ENCODE measurements around the gene KAT6B. TPM values are rescaled to one million over a fixed set of nuclear protein-coding genes. Genes with fewer than 3 reads are reported as not detected.

Gene KAT6B
- total and polyA plus RNA-seq, 2 donors (not counting 1 experiment from before 2014, with no cell fraction given): 3.9 to 37.8 TPM

DNA sequence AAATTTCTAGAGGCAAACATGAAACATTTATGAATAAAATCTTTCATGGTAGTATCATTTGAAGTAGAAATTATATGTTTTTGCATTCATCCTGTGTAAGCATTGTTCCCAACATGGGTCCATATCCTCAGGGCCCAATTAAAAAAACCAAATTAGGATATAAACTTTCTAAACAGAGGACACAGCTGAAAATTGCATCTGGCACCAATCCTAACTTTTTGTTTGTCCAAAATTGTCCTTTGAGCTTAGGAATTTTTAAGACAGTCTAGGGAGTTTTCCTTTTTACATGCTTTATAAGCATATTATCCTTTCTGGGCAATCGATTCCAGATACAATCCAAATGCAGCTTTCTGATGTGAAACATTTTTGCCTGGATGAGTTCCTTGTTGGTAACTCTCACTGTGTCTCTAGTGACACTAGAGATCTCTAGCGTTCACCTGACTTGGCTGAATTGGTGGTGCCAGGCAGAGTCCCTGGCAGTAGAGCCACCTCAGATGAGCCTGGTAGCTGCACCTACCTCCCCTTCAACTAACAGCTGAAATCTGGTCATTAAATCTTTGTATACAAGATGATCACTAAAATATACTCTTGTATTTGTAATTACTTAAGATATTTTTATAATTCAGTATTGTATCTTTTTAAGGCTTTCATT lies 147.5 kb downstream of the KAT6B start:
- Histone ChIP-seq H3K27ac (ENCODE audit: insufficient read depth, low read length) (no peak overlapping the region), H3K4me1 (ENCODE audit: control insufficient read depth, extremely low read depth, insufficient read depth, low read length) (no peaks in the 10 kb centered on the region), H3K9me3 (ENCODE audit: control insufficient read depth, insufficient read depth, low read depth, low read length) (no peaks in the 10 kb centered on the region), H3K79me2 (ENCODE audit: control insufficient read depth, insufficient read depth, low read length) (no peaks in the 10 kb centered on the region), H3K9ac (ENCODE audit: insufficient read depth, low read length) (no peak overlapping the region), H3K4me3 (replicated peaks in 1 of 4; ENCODE audit: control extremely low read depth in 1 of 4, insufficient read depth in 1 of 4, low read depth in 3 of 4, low read length in 4 of 4) (no peak overlapping the region), H3K36me3 (ENCODE audit: control insufficient read depth, insufficient read depth, low read length) (peaks cover 3% of the 10 kb centered on the region), H3K27me3 (ENCODE audit: control insufficient read depth, insufficient read depth, low read length) (no peaks in the 10 kb centered on the region), H2AFZ (ENCODE audit: low read length) (no peak overlapping the region), H4K20me1 (ENCODE audit: control insufficient read depth, extremely low read depth, insufficient read depth, low read length) (peaks cover under 1% of the 10 kb centered on the region), H3K4me2 (ENCODE audit: extremely low read depth, insufficient read depth, low read length) (no peak overlapping the region)
- no peak for DNase-seq (ENCODE audit: low read depth in 2 of 2)
- TF ChIP-seq, protein P1, sequence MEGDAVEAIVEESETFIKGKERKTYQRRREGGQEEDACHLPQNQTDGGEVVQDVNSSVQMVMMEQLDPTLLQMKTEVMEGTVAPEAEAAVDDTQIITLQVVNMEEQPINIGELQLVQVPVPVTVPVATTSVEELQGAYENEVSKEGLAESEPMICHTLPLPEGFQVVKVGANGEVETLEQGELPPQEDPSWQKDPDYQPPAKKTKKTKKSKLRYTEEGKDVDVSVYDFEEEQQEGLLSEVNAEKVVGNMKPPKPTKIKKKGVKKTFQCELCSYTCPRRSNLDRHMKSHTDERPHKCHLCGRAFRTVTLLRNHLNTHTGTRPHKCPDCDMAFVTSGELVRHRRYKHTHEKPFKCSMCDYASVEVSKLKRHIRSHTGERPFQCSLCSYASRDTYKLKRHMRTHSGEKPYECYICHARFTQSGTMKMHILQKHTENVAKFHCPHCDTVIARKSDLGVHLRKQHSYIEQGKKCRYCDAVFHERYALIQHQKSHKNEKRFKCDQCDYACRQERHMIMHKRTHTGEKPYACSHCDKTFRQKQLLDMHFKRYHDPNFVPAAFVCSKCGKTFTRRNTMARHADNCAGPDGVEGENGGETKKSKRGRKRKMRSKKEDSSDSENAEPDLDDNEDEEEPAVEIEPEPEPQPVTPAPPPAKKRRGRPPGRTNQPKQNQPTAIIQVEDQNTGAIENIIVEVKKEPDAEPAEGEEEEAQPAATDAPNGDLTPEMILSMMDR (conservative IDR thresholded peaks at IDR 0.05 in 1 of 2, IDR thresholded peaks at IDR 0.05 in 1 of 2; ENCODE audit: low read depth in 1 of 2, low read length in 2 of 2): no peak
- no peak for TF ChIP-seq EZH2 (IDR thresholded peaks at IDR 0.05; ENCODE audit: low read length, missing control alignments)

DNA sequence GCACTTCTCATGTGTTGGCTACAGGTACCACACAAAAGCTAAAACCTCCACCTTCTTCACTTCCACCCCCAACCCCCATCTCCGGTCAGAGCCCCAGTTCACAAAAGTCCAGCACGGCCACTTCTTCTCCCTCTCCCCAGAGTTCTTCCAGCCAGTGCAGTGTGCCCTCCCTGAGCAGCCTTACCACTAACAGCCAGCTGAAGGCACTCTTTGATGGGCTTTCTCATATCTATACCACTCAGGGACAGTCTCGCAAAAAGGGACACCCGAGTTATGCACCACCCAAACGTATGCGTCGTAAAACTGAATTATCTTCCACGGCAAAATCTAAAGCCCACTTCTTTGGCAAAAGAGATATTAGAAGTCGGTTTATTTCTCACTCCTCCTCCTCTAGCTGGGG lies 149.4 kb downstream of the KAT6B start:
- Histone ChIP-seq H3K4me2 (ENCODE audit: extremely low read depth, insufficient read depth, low read length) (no peak overlapping the region), H4K20me1 (ENCODE audit: control insufficient read depth, extremely low read depth, insufficient read depth, low read length) (no peaks in the 10 kb centered on the region), H3K4me3 (replicated peaks in 1 of 4; ENCODE audit: control extremely low read depth in 1 of 4, insufficient read depth in 1 of 4, low read depth in 3 of 4, low read length in 4 of 4) (no peak overlapping the region), H3K36me3 (ENCODE audit: control insufficient read depth, insufficient read depth, low read length) (peaks cover 5% of the 10 kb centered on the region), H3K79me2 (ENCODE audit: control insufficient read depth, insufficient read depth, low read length) (no peaks in the 10 kb centered on the region), H3K9ac (ENCODE audit: insufficient read depth, low read length) (no peak overlapping the region), H3K27me3 (ENCODE audit: control insufficient read depth, insufficient read depth, low read length) (no peaks in the 10 kb centered on the region), H2AFZ (ENCODE audit: low read length) (no peak overlapping the region), H3K27ac (ENCODE audit: insufficient read depth, low read length) (no peak overlapping the region), H3K9me3 (ENCODE audit: control insufficient read depth, insufficient read depth, low read depth, low read length) (no peaks in the 10 kb centered on the region), H3K4me1 (ENCODE audit: control insufficient read depth, extremely low read depth, insufficient read depth, low read length) (no peaks in the 10 kb centered on the region)
- no peak for TF ChIP-seq EZH2 (IDR thresholded peaks at IDR 0.05; ENCODE audit: low read length, missing control alignments)
- TF ChIP-seq, protein P1 (conservative IDR thresholded peaks at IDR 0.05 in 1 of 2, IDR thresholded peaks at IDR 0.05 in 1 of 2; ENCODE audit: low read depth in 1 of 2, low read length in 2 of 2): no peak
- DNase-seq (ENCODE audit: low read depth in 2 of 2): no peak

DNA sequence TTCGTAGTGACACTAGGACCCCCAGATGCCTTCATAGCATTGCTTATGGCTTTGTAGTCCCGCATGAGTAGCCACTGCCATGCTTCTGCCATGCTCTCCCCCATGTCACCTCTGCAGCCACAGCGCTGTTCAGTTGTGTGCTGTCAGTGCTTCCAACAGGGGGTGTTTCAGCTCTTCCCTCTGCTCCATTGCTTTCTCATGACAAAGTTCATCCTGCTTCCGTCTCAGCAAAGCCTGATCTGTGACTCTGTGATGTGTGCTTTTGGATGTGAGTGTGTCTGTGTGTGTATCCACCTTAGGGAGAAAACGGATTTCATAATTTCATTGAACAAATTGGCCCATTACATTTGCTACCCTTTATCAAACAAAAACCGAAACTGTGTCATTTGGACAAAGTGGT lies 150.2 kb downstream of the KAT6B start:
- Histone ChIP-seq H3K27me3 (ENCODE audit: control insufficient read depth, insufficient read depth, low read length) (no peaks in the 10 kb centered on the region), H4K20me1 (ENCODE audit: control insufficient read depth, extremely low read depth, insufficient read depth, low read length) (no peaks in the 10 kb centered on the region), H3K4me1 (ENCODE audit: control insufficient read depth, extremely low read depth, insufficient read depth, low read length) (no peaks in the 10 kb centered on the region), H2AFZ (ENCODE audit: low read length) (no peak overlapping the region), H3K27ac (ENCODE audit: insufficient read depth, low read length) (no peak overlapping the region), H3K4me2 (ENCODE audit: extremely low read depth, insufficient read depth, low read length) (no peak overlapping the region), H3K4me3 (replicated peaks in 1 of 4; ENCODE audit: control extremely low read depth in 1 of 4, insufficient read depth in 1 of 4, low read depth in 3 of 4, low read length in 4 of 4) (no peak overlapping the region), H3K36me3 (ENCODE audit: control insufficient read depth, insufficient read depth, low read length) (peaks cover 5% of the 10 kb centered on the region), H3K79me2 (ENCODE audit: control insufficient read depth, insufficient read depth, low read length) (no peaks in the 10 kb centered on the region), H3K9me3 (ENCODE audit: control insufficient read depth, insufficient read depth, low read depth, low read length) (no peaks in the 10 kb centered on the region), H3K9ac (ENCODE audit: insufficient read depth, low read length) (no peak overlapping the region)
- no peak for DNase-seq (ENCODE audit: low read depth in 2 of 2)
- TF ChIP-seq, protein P1 (conservative IDR thresholded peaks at IDR 0.05 in 1 of 2, IDR thresholded peaks at IDR 0.05 in 1 of 2; ENCODE audit: low read depth in 1 of 2, low read length in 2 of 2): no peak
- TF ChIP-seq EZH2 (IDR thresholded peaks at IDR 0.05; ENCODE audit: low read length, missing control alignments): no peak

Measured in fibroblast of lung (primary cell).